GM18951 (cell line): ENCODE data around the gene SCYL3.
"Not testable (repeated sequence)": the region's sequence is repeated elsewhere in the genome, so short reads cannot be mapped to it uniquely, and the experiment has no call there.

Experiments used
- POLR2A ChIP-seq: IDR thresholded peaks from 4 replicates; pipeline ENCODE4 v1.6.1; 2011; ENCODE audit warnings: mild to moderate bottlenecking; ENCODE audit not compliant: insufficient read length, insufficient read depth; ENCODE audit errors: extremely low read depth
- in situ Hi-C: fragments of 300-500 bp; cut with MboI; formaldehyde crosslinking; loops from one replicate; pipeline ENCODE4 v1.12.0; 2022; ENCODE audit warnings: low sequenced_read_pairs, mixed read lengths, inconsistent platforms; ENCODE audit not compliant: unreplicated experiment

The SCYL3 gene

DNA sequence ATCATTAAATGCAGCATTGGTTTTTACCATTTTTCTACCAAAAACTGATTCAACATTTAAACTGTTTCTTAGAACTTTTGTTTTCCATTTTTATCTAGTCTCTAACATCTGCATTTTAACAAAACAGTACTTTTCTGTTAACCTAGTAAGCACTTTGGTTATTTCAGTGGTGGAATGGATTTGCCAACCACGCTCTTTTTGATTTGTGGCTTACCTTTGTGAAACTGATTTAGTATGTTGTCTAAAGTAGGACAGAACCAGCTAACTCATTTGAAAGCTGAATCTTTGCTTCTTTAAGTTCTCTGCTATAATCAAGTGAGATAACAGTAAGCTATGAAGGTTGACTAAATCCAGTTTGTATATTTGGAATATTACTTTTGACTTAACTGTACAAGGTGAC is 57.5 kb downstream of the SCYL3 start:
- in situ Hi-C loops, result no loop called here
- no peak for TF ChIP-seq POLR2A

DNA sequence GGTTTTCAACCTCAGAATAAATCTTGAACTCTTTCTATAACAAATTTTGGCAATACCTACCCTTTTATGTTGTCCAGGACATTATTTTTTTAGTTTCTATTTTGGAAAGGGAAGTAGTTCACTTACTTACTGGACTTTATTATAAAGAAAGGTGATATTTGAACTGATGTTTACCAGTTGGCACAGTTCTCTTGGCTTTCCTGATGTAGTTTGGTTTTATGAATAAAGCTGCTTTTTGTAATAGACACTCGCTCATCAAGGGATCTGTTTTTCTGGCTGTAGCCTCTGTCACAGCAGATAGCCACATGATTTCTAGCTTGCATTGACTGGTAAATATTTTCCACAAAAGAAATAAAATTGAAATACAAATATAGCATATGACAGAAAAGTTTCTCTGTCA is 58.0 kb downstream of the SCYL3 start:
- no peak for TF ChIP-seq POLR2A
- in situ Hi-C loops, result no loop called here

DNA sequence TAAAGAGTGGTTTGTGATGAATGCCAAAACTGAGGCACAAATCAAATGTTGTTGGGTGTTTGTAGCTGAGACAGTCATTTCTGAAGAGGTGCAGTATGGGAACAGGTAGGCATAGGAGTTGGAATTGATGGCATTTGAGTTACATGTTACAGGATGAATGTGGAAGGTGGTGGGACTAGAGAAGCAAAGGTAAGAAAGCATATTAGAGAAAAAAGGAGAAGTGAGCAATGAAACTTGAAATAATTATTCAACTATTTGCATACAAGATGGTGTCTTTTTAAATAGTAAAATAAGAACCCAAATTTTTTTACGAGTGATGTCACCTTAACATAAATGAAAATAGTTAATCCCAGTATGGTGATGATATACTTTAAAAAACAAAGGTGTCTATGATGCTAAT is 58.8 kb downstream of the SCYL3 start:
- TF ChIP-seq POLR2A, result no peak
- in situ Hi-C loops, result no loop called here

DNA sequence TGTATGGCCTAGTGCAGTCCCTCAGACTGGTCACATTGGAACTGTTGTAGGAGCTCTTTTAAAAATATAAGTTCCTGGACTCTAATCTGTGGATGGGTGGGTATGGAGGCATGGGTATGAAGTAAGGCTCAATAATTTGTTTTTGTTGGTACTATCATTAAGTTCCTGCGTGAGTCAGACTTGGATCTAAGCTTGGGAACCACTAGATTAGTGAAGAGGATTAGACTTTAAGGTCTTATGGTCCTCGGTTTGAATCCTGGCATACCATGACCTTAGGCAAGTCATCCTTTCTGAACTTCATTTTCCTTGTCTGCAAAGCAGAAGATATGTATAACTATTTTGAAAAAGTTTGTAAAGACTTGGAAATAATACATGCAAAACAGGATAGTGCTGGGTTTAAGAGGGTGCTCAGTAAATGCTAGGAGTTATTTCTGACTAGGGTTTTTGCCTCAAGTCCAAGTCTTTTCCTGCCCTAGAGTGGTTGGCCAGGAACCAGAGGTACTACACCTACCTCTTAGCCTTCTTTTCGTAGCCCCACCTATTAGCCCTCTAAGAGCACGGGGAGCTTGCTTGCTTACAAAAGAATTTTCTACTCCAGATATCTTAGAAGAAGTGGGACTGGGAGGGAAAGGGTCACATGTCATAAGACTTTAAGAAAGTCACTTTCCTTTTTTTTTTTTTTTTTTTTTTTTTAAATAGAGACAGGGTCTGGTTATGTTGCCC is 60.4 kb downstream of the SCYL3 start:
- in situ Hi-C loops, result no loop called here

DNA sequence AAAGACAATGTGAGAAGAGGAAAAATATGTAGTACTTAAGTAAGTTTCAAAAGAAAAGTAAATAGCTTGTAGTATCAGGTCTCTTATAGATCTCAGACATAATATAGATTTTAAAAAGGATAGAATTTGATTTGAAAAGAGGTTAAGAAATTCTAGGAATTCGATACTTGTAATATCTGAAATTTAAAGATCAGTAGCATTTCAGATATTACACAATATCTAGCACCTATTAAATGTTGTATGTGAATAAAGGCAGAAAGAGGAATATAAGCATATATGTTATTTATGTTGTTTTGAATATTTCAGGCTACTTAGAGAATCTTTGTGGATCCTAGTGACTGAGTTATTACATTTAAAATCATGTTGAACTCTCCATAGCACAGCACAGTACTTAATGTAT is 64.0 kb downstream of the SCYL3 start:
- in situ Hi-C loops, result no loop called here
- no peak for TF ChIP-seq POLR2A

More for the DNA sequence above, 60.4 kb downstream of the SCYL3 start:
- no peak for TF ChIP-seq POLR2A

DNA sequence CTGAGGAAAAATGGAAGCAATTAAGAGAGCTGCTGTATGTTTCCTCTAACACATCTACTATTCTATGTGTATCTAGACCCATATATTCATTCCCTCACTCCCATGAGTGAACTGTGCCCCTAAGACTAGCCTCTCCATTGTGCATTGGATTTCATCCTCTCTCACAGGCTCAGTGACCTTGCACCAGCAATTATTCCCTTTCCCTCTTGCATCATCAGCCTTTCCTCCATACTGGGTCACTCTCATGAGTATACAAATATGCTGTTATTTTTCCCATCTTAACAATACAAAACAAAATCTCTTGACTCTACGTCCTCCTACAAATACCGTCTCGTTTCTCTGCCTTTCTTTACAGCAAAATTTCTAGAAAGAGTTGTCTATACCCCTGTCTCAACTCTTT is 69.5 kb downstream of the SCYL3 start:
- in situ Hi-C loops, result no loop called here
- TF ChIP-seq POLR2A, result no peak

DNA sequence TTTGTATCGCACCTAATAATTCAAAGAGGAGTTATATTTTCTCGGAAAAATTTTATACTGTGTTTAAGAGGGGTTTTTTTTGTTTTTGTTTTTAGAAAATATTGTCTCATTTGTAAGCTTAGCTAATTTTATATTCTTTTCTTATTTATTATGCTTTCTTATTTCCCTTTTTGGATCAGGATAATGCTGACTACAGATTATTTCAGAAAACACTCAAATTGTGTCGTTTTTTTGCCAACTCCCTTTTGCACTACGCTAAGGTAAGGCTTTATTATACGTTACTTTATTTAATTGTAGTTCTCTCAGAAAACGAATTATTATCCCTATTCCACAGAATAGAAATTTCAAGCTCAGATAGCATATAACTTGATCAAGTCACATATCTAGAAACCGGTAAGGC is 72.2 kb downstream of the SCYL3 start:
- in situ Hi-C loops, result no loop called here

DNA sequence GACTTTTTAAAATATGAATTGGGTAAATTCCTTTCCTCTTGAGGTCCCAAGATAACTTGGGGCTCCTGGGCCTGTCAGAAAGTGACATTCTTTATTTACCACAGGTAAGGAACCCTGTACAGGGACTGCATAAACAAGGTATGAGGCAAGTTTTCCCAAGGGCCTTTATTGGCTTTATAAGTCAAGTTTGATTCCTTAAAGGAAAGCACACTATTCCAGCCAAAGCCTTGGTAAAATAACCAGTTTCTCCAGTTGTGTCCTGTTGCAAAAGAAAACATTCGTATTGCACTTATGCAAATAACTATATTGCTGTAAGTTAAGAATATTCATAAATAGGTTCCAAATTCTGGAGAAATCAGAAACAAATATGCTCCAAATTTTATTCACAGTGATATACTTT is 77.1 kb downstream of the SCYL3 start:
- in situ Hi-C loops, result no loop called here
- no peak for TF ChIP-seq POLR2A

More for the DNA sequence above, 72.2 kb downstream of the SCYL3 start:
- no peak for TF ChIP-seq POLR2A

DNA sequence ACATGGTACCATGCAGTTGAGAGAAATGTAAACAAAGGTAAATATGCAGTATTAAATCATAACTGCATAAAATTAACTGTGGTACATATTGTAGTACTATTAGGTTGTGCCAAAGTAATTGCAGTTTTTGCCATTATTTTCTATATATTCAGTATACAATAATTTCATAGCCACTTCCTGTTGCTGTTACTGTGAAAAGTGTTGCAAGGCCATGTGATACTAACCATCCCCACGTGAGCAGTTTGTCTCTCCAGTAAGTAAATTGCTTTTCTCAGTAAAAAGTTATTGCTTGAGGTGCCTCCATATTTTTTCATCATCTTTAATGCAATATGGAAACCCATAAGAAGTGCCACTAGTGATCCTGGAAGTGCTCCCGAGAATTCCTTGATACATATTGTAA is 79.4 kb downstream of the SCYL3 start:
- in situ Hi-C loops, result no loop called here
- TF ChIP-seq POLR2A, result no peak

DNA sequence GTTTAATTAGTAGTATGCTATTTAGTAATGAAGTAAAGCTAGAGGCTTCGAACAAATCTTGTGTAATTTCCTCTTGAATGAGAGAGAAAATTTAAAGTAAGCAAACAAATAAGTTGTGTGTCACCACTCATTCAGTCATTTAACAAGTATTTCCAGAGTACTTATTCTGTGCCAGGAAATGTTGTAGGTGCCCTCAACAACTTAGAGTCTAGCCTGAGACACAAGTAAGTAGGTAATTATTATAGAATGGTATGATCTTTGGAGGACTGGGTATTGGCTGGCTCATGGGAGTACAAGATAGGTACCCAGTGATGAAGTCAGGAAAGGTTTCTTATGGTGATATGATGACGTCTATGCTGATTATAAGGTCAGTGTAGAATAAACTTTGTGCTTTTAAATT is 81.6 kb downstream of the SCYL3 start:
- in situ Hi-C loops, result no loop called here
- no peak for TF ChIP-seq POLR2A

DNA sequence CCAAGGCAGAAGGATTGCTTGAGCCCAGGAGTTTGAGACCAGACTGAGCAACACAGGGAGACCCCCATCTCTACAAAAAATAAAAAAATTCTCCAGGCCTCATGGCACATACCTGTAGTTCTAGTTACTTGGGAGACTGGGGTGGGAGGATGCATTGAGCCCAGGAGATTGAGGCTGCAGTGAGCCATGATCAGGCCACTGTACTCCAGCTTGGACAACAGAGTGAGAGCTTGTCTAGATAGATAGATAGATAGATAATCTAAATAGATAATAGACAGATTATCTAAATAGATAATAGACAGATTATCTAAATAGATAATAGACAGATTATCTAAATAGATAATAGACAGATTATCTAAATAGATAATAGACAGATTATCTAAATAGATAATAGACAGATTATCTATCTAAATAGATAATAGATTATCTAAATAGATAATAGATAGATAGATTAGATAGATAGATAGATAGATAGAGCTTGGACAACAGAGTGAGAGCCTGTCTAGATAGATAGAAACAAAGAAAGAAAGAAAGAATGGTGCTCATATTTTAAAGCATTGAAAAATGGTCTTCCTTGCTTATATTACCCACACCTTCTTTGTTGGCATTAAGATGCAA is 82.2 kb downstream of the SCYL3 start:
- in situ Hi-C loops, result not testable (repeated sequence)

DNA sequence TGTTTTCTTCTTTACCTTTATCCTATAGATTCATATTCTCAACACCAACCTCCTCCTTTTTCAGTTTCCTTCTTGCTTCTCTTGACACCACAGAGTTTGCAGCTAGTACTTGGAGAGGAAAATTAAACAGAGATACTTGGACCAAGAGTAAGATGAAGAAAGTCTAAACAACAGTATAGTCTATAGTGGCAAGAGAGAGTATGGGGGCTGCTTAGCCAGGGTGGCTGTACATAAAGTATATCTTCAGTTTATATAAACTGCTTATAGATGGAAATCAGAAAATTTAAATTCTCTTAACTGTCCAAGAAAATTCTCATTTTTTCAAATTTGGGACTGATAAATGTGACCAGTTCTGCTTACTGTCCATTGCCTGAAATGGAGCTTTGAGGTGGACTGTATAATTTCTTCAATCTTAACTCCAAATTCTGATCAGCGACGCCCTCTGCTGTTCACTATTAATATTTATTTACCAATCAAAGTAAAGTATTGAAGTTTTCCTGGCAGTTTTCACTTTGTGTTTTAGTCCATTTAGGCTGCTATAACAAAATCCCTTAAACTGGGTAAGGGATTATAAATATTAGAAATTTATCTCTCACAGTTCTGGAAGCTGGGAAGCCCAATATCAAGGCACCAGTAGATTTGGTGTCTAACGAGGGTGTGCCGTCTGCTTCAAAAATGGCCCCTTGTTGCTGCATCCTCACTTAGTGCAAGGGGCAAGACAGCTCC is 84.2 kb downstream of the SCYL3 start:
- in situ Hi-C loops, result loop anchor here (10.0 kb wide), 1 partner anchor 215 kb away; no protein-coding TSS in a partner anchor
- no peak for TF ChIP-seq POLR2A

DNA sequence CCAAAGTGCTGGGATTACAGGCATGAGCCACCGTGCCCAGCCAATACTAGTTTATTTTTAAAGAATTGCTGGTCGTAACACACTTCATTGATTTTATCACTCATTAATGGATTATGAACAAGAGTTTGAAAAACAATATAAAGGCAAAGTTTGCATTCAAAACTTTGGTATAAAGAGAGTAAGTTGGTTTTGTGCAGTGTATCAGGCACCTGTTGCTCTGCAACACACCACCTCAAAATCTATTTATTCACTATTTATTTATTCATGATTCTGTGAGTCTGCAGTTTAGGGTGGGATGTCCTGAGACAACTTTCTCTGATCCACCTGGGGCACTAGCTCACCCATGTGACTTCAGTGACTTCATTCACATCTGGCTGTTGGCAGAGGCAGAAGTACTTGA is 88.8 kb downstream of the SCYL3 start:
- in situ Hi-C loops, result loop anchor here (10.0 kb wide), 1 partner anchor 210 kb away; no protein-coding TSS in a partner anchor
- no peak for TF ChIP-seq POLR2A

DNA sequence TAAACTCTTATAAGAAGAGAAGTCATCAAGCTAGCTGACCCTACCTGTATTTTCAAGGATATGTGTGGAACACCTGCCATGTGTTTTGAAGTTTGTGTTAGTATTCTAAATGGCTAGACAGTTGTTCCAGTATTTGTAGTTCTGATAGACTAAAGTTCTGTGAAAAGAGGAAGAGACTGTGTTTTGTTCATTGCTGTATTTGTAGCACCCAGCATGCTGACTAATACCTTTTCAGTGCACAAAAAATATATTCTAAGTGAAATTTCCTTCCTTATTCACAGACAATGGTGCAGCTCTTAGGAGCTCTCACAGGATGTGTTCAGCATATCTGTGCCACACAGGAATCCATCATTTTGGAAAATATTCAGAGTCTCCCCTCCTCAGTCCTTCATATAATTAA is 90.8 kb downstream of the SCYL3 start:
- in situ Hi-C loops, result loop anchor here (10.0 kb wide), 1 partner anchor 208 kb away; no protein-coding TSS in a partner anchor
- TF ChIP-seq POLR2A, result no peak
